Jurkat, Clone E6-1 (cell line): Measurements from ENCODE around the gene HCN4.

Experiments used
- DNase-seq: peaks from one replicate; pipeline ENCODE4 v3.0.0-alpha.2; 2011; ENCODE audit warnings: low read depth, low spot score
- H3K4me3 ChIP-seq: 2 replicates; pipeline ENCODE4 v1.5.1; 2011; ENCODE audit warnings: mild to moderate bottlenecking, low read length, control low read depth, moderate library complexity

Gene HCN4

GRCh38 chr15:73282567-73283365 is 86.0 kb downstream of the HCN4 start:
- no peak overlapping the region for H3K4me3 ChIP-seq
- DNase-seq: no peak

GRCh38 chr15:73275862-73276261 is 92.9 kb downstream of the HCN4 start:
- no peak overlapping the region for H3K4me3 ChIP-seq
- no peak for DNase-seq

- peak; percentile 39 for DNase-seq
- no peak overlapping the region for H3K4me3 ChIP-seq
Measured at GRCh38 chr15:73273181-73274002, 95.4 kb downstream of the HCN4 start.

- DNase-seq: no peak
Measured at GRCh38 chr15:73270366-73271097, 98.2 kb downstream of the HCN4 start.

More at GRCh38 chr15:73270366-73271097, 98.2 kb downstream of the HCN4 start:
- no peak overlapping the region for H3K4me3 ChIP-seq
